H1 (cell line): ENCODE data around the gene P3H2. TPM values are rescaled to one million over a fixed set of nuclear protein-coding genes. Genes with fewer than 3 reads are reported as not detected.

ENCODE experiments used
- HDAC6 ChIP-seq: IDR thresholded peaks from one replicate; pipeline ENCODE4 v1.7.1; 2012; ENCODE audit warnings: low read depth, mild to moderate bottlenecking, inconsistent platforms, low read length, moderate library complexity
- RBBP5 ChIP-seq: IDR thresholded peaks from 2 replicates; pipeline ENCODE4 v1.7.1; 2012; ENCODE audit warnings: low read depth, mild to moderate bottlenecking, inconsistent platforms, low read length, moderate library complexity, borderline replicate concordance
- TCF12 ChIP-seq: IDR thresholded peaks from 2 replicates; pipeline ENCODE4 v1.6.1; 2011; ENCODE audit warnings: low read depth, mild to moderate bottlenecking, low read length
- polyA plus RNA-seq, 7 experiments: library from polyadenylated mRNA; depleted of rRNA in 3 of 7; stranded (reverse) in 5 of 7; unstranded in 2 of 7; fragments of >200 nt in 5 of 7; fragments of 200-250 nt in 2 of 7; gene quantifications; 1 replicate in 5 of 7; 2 replicates in 1 of 7; 4 replicates in 1 of 7; pipeline versions ENCODE4 v1.2.1 to v1.2.3, GENCODE V29; 2011 to 2013; ENCODE audit warnings: missing spikeins in 2 of 7, mixed read lengths in 2 of 7
- total RNA-seq: library from RNA; stranded (reverse); fragmentation: NEBNext Ultra II Directional; extraction: Animal tissue kit (Norgen Biotek cat#: 25700); gene quantifications from 2 replicates; pipeline ENCODE4 v1.2.1, GENCODE V29; 2021
- TF ChIP-seq, protein P1 (sequence below): IDR thresholded peaks from 2 replicates; pipeline ENCODE4 v1.6.1; 2012; ENCODE audit warnings: inconsistent platforms

The P3H2 gene
- total and polyA plus RNA-seq, 2 of the 8 experiments (the other 6 are each of a cell fraction or from before 2014, with no cell fraction given), result 40.5 to 60.4 TPM

DNA sequence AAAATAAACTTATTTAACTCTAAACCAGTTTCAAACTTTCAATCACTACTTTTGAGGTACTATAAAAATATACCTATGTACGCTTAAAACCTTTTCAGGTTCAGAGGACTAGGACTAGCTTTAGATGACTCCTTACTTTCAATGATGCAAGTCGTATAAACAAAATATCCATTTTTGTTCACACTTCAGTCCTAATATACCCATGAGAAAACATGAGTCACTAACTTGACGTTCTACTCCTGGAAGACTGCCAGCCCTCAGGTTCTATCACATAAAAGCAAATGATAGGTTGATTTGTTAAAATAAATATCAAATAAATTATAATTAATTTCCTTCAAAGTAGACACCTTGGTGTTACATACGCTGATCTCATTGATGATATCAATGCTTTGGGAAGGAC is 10.6 kb upstream of the P3H2 start (continued):
- TF ChIP-seq RBBP5 (no peak), TCF12 (no peak), HDAC6 (no peak)
- TF ChIP-seq, protein P1, sequence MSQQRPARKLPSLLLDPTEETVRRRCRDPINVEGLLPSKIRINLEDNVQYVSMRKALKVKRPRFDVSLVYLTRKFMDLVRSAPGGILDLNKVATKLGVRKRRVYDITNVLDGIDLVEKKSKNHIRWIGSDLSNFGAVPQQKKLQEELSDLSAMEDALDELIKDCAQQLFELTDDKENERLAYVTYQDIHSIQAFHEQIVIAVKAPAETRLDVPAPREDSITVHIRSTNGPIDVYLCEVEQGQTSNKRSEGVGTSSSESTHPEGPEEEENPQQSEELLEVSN, result no peak
